Common myeloid progenitor, CD34-positive (primary cell): ENCODE data around the gene DUS1L.

Experiments used
- CTCF ChIA-PET: fragments of 350-600 bp; sonication (Branson Sonifier 250); formaldehyde crosslinking; loops from one replicate; lab custom pipeline; 2021; ENCODE audit warnings: antibody characterized with exemption; lab: Charles Lee
- POLR2A ChIA-PET: fragments of 350-600 bp; sonication (Branson Sonifier 250); formaldehyde crosslinking; loops from one replicate; lab custom pipeline; 2021; ENCODE audit warnings: antibody characterized with exemption; lab: Charles Lee
- DNase-seq, 3 donors: peaks; one replicate each; pipeline versions ENCODE4 v3.0.0 to v3.0.0-alpha.2; 2013
- H3K27ac ChIP-seq, 2 experiments: 1 replicate in 1 of 2; 2 replicates in 1 of 2; pipeline ENCODE4 v1.7.0; 2013; ENCODE audit warnings: inconsistent platforms in 2 of 2, low read length in 2 of 2, mild to moderate bottlenecking in 2 of 2, low read depth in 1 of 2, moderate library complexity in 1 of 2; ENCODE audit not compliant: severe bottlenecking in 2 of 2, insufficient read depth in 1 of 2, poor library complexity in 1 of 2
- H3K27me3 ChIP-seq, 5 experiments: replicated peaks in 2 of 5; 1 replicate in 3 of 5; 2 replicates in 2 of 5; pipeline versions ENCODE4 v1.6.1 to v1.7.0; 2013; ENCODE audit warnings: low read length in 4 of 5, mild to moderate bottlenecking in 2 of 5, moderate library complexity in 2 of 5, inconsistent platforms in 1 of 5; ENCODE audit not compliant: insufficient read depth in 5 of 5, control insufficient read depth in 4 of 5
- H3K36me3 ChIP-seq, 4 experiments: 1 replicate in 2 of 4; 2 replicates in 2 of 4; pipeline versions ENCODE4 v1.6.1 to v1.7.0; 2013; ENCODE audit warnings: low read length in 3 of 4, control low read depth in 1 of 4, mild to moderate bottlenecking in 1 of 4; ENCODE audit not compliant: control insufficient read depth in 4 of 4, insufficient read depth in 4 of 4
- H3K4me1 ChIP-seq, 4 experiments: 1 replicate in 3 of 4; 2 replicates in 1 of 4; pipeline versions ENCODE4 v1.6.1 to v1.7.1; 2013; ENCODE audit warnings: low read length in 3 of 4, mild to moderate bottlenecking in 3 of 4, control low read depth in 1 of 4, inconsistent platforms in 1 of 4, moderate library complexity in 1 of 4; ENCODE audit not compliant: control insufficient read depth in 4 of 4, insufficient read depth in 4 of 4; ENCODE audit errors: control extremely low read depth in 1 of 4
- H3K4me3 ChIP-seq, 7 experiments: 1 replicate in 4 of 7; 2 replicates in 3 of 7; pipeline versions ENCODE4 v1.5.1 to v1.7.0; 2013; ENCODE audit warnings: mild to moderate bottlenecking in 7 of 7, low read length in 6 of 7, moderate library complexity in 6 of 7, inconsistent platforms in 2 of 7, low read depth in 2 of 7, control low read depth in 1 of 7; ENCODE audit not compliant: insufficient read depth in 4 of 7, control insufficient read depth in 1 of 7; ENCODE audit errors: extremely low read depth in 1 of 7
- H3K9me3 ChIP-seq, 5 experiments: 1 replicate in 4 of 5; 2 replicates in 1 of 5; pipeline versions ENCODE4 v1.6.1 to v1.7.1; 2013; ENCODE audit warnings: low read length in 4 of 5, mild to moderate bottlenecking in 2 of 5, inconsistent platforms in 1 of 5, low read depth in 1 of 5, moderate library complexity in 1 of 5; ENCODE audit not compliant: control insufficient read depth in 4 of 5, insufficient read depth in 2 of 5; ENCODE audit errors: control extremely low read depth in 1 of 5
- WGBS: methylation state at CpG from one replicate; pipeline ENCODE4 v1.1.5; 2013; ENCODE audit not compliant: insufficient coverage; 5-methylcytosine and 5-hydroxymethylcytosine counted together

The DUS1L gene

DNA sequence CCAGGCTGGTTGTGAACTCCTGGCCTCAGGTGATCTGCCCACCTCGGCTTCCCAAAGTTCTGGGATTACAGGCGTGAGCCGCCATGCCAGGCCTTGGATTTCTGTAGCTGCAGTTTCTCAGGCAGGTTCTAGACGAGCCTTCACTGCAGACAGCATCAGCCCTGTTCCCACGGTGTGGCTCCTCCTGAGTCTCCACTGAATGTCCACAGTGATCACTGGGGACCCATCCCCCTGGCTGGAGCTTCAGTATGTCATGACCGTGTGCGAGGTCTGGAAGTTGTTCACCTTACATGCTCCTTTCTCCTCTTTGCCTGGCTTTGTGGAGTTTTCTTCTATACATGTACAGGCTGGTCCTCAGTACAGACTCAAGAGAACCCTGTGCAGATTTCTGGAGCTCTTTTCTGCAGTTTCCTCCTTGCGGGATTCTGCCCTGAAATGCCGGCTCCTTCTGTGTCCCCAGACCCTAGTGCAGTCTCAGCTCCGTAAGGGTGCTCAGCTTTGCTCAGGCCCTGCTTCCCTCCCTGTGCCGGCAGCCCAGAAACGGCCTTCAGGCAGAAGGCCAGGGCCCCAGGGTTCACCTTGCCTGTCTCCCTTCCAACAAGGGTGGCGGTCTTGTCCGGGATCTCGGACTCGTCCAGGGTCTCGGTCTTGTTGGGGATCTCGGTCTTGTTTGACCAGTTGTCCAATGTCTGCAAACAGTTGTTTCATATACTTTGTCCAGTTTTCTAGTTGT lies 46.7 kb upstream of the DUS1L start:
- no peak overlapping the region for H3K4me3 ChIP-seq
- no peaks in the 10 kb centered on the region for H3K27me3 ChIP-seq
- CTCF ChIA-PET: interaction anchor here (2.0 kb wide), 1 partner anchor 36 kb away, joined by 4 read pairs; no protein-coding TSS in a partner anchor
- WGBS: over 99% methylated on average over 18 of the region's 18 CpGs
- POLR2A ChIA-PET: interaction anchor here (0.6 kb wide), 1 partner anchor 143 kb away, joined by 4 read pairs; no protein-coding TSS in a partner anchor
- DNase-seq: no peak
- H3K9me3 ChIP-seq: no peaks in the 10 kb centered on the region
- H3K27ac ChIP-seq: no peak overlapping the region
- peaks cover 2 to 17% (median 10%) of the 10 kb centered on the region in 4 experiments for H3K36me3 ChIP-seq
- peaks cover 0 to 3% (median 2%) of the 10 kb centered on the region in 4 experiments for H3K4me1 ChIP-seq

DNA sequence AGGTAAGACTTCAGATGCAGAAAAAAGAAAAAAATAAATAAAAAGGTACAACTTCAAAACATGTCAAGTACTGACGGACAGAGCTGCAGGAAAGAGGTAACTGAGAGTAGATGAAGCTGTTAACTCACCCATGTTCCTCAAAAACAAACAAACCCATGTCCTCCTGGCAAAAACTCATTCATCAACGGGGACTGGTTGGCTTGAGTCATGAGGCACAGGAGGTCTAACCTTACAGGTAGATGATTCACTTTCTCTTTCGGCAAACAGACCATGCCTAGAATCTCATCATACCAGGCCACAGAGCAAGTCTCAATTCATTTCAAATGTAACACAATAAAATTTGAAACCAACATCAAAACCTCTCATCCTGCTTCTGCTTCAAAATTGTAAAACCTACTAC lies 44.7 kb upstream of the DUS1L start:
- POLR2A ChIA-PET: no interaction called here
- WGBS: 94% methylated on average over 2 of the region's 3 CpGs
- no peaks in the 10 kb centered on the region for H3K9me3 ChIP-seq
- H3K4me3 ChIP-seq: no peak overlapping the region
- no peak overlapping the region for H3K27ac ChIP-seq
- CTCF ChIA-PET: no interaction called here
- H3K27me3 ChIP-seq: no peaks in the 10 kb centered on the region
- peaks cover 0 to 24% (median 22%) of the 10 kb centered on the region in 4 experiments for H3K4me1 ChIP-seq
- H3K36me3 ChIP-seq: peaks cover 2 to 17% (median 9%) of the 10 kb centered on the region in 4 experiments
- DNase-seq: no peak

DNA sequence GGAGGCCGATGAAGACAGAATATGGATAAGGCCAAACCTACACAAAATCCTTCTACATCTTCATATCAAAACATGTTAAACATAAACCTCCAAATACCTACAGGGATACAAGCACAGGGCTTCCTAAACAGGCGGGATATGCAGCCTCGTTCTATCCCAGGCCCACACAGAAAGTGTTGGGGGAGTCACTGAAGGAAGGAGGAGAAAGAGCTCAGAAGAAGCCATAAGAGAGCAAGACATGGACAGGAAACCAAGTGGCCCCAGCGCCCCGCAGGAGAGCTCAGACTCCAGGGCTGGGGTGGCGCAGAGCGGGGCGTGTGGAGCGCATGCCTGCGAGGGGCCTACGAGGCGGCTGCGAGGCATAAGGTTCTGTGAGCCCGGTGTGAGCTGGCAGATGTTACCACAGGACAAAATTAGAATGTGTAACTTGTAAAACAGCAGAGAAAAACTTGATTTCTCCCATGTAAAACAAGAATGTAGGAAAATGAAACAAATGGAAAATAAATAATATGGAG lies 43.4 kb upstream of the DUS1L start:
- ChIA-PET POLR2A (no interaction called here), CTCF (interaction anchor here (1.0 kb wide), 2 partner anchors 52 to 80 kb away, joined by 3 read pairs; no protein-coding TSS in a partner anchor)
- DNase-seq: no peak
- Histone ChIP-seq H3K27me3 (no peaks in the 10 kb centered on the region), H3K36me3 (peaks cover 2 to 16% (median 10%) of the 10 kb centered on the region in 4 experiments), H3K27ac (no peak overlapping the region), H3K4me3 (no peak overlapping the region), H3K9me3 (no peaks in the 10 kb centered on the region), H3K4me1 (peaks cover 0 to 30% (median 23%) of the 10 kb centered on the region in 4 experiments)
- WGBS: 94% methylated on average over 14 of the region's 14 CpGs

DNA sequence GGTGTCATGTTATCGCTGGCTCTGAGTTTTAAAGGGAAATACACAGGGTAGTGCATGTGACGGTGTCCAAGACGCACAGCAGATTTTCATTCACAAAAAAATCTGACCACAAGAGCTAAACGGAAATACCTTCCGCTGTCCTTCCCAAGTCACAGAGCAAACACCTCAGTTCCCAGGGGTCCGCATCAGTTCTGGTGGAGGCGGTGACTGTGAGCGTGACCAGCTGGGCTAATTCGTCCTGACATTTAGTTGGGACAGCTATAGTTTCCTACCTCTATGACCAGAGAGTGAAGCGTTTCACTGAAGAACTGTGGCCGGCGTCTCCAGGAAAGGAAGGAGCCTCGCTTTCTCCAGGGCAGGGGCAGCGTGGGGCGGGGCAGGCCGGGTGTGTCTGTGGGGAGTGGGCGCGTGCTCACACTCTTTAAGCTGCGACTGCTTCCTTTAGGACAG lies 42.9 kb upstream of the DUS1L start:
- Histone ChIP-seq H3K4me1 (peaks cover 0 to 30% (median 23%) of the 10 kb centered on the region in 4 experiments), H3K36me3 (peaks cover 0 to 16% (median 6%) of the 10 kb centered on the region in 4 experiments), H3K4me3 (no peak overlapping the region), H3K27ac (no peak overlapping the region), H3K9me3 (no peaks in the 10 kb centered on the region), H3K27me3 (no peaks in the 10 kb centered on the region)
- WGBS: 94% methylated on average over 17 of the region's 19 CpGs
- DNase-seq: no peak
- POLR2A ChIA-PET: interaction anchor here (1.0 kb wide), 1 partner anchor 78 kb away, joined by 3 read pairs; no protein-coding TSS in a partner anchor
- CTCF ChIA-PET: interaction anchor here (1.0 kb wide), 2 partner anchors 53 to 79 kb away, joined by 3 read pairs; no protein-coding TSS in a partner anchor

DNA sequence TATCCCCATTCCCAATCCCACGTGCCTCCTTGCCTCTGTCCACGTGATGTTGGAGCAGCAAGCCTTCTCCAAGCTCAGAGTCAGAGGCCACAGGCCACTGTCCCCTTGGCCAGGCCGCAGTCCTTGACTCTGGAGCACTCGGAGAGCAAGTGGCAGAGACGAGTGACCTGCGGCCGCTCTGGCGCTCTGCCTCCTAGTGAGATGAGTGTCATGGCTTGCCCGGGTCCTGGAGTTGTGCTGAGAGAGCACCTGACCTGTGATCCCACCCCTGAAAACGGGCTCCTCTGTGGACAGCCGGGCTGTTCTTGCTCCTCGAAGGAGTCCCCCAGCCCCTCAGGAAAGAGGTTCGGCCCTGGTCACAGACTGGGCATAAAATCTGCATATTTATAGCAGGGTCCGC lies 42.4 kb upstream of the DUS1L start:
- no peaks in the 10 kb centered on the region for H3K9me3 ChIP-seq
- ChIA-PET POLR2A (interaction anchor here (1.0 kb wide), 1 partner anchor 78 kb away, joined by 3 read pairs; no protein-coding TSS in a partner anchor), CTCF (interaction anchor here (0.7 to 1.0 kb wide), 3 partner anchors 53 to 79 kb away, joined by 3 read pairs; no protein-coding TSS in a partner anchor)
- H3K4me1 ChIP-seq: peaks cover 0 to 30% (median 23%) of the 10 kb centered on the region in 4 experiments
- H3K36me3 ChIP-seq: peaks cover 0 to 16% (median 4%) of the 10 kb centered on the region in 4 experiments
- no peaks in the 10 kb centered on the region for H3K27me3 ChIP-seq
- no peak overlapping the region for H3K4me3 ChIP-seq
- no peak for DNase-seq
- 95% methylated on average over 14 of the region's 14 CpGs for WGBS
- no peak overlapping the region for H3K27ac ChIP-seq

DNA sequence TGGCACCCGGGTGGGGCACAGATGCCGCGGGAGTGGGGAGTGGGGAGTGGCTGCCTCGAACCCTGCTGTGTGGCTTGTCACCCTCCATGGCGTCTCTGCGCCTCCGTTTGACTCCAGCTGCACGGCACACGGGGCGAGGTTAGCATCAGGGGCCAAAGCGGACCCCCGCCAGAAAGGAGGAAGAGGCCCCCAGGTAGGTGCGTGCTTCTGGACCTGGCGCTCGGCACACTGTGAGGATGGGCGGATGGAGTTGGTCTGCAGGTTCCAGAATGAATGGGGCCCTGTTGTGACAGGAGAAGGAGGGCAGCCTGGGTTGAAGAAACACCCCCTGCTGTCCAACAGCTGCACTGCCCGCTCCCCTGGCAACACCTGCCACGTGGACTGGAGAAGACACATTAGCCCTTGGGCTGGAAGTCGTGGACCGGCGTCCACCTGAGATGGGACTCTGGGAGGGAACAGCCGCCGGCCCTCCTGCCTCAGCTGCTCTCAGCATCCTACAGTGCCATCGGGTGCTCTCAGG lies 41.8 kb upstream of the DUS1L start:
- ChIA-PET POLR2A (interaction anchor here (1.0 kb wide), 1 partner anchor 77 kb away, joined by 3 read pairs; no protein-coding TSS in a partner anchor), CTCF (interaction anchor here (0.7 to 3.9 kb wide), 8 partner anchors 9 to 77 kb away, joined by 3 to 14 read pairs (median 3); partner anchors contain the start of genes DUS1L and FASN)
- Histone ChIP-seq H3K4me3 (peak overlapping the region in 1 of 7 experiments; percentile 67), H3K4me1 (peaks cover 0 to 30% (median 23%) of the 10 kb centered on the region in 4 experiments), H3K27ac (no peak overlapping the region), H3K27me3 (no peaks in the 10 kb centered on the region), H3K36me3 (peaks cover 0 to 12% (median 2%) of the 10 kb centered on the region in 4 experiments), H3K9me3 (no peaks in the 10 kb centered on the region)
- WGBS: 84% methylated on average over 15 of the region's 24 CpGs
- DNase-seq: peak in 2 of 3 donors; percentile 34 to 47
